K562 (cell line): ENCODE results near the gene BLOC1S3. TPM values are rescaled to one million over a fixed set of nuclear protein-coding genes. Genes with fewer than 3 reads are reported as not detected.

Experiments used
- ATAC-seq: fragments of 200-7000 bp; cut with Tn5 transposase; 3 replicates; pipeline ENCODE4 v1.9.1; 2020; ENCODE audit warnings: moderate library complexity
- BruUV-seq: library from RNA; stranded (reverse); fragments of 400-500 nt; replicated peaks from 2 replicates; lab custom pipeline; 2021; lab: Mats Ljungman, UMichigan
- CTCF ChIA-PET: fragments of 300-600 bp; formaldehyde crosslinking; extraction: SDS; loops from one replicate; lab custom pipeline; 2021; ENCODE audit warnings: low intra/inter-chr PET ratio; lab: Yijun Ruan, JAX
- POLR2A ChIA-PET: fragments of 300-600, 350-650 bp; sonication (Branson Sonifier 250); formaldehyde crosslinking; extraction: SDS; loops from one replicate; lab custom pipeline; 2021; ENCODE audit warnings: antibody characterized with exemption, inconsistent platforms; lab: Yijun Ruan, JAX
- DNase-seq, 4 experiments: peaks; one replicate each; pipeline versions ENCODE4 v3.0.0 to v3.0.0-alpha.2; 2011 to 2018; ENCODE audit warnings: low spot score in 3 of 4, mixed read lengths in 3 of 4; ENCODE audit errors: extremely low read depth in 1 of 4
- FAIRE-seq: peaks from 2 replicates; lab custom pipeline; 2011; peaks lifted over from hg19 to GRCh38; lab: Jason Lieb, UNC
- H2AFZ ChIP-seq: 2 replicates; pipeline ENCODE4 v1.6.0; 2011; ENCODE audit warnings: low read depth, low read length, control low read depth, inconsistent platforms
- H3K27ac ChIP-seq: fragments of 200-600 bp; 3 replicates; pipeline ENCODE4 v1.8.0; 2011; ENCODE audit warnings: low read depth, mild to moderate bottlenecking, control low read depth, inconsistent platforms, low read length, moderate library complexity, mixed read lengths; ENCODE audit errors: extremely low read depth
- H3K27me3 ChIP-seq, 2 experiments: fragments of 300-600 bp in 1 of 2; 2 replicates in 1 of 2; 3 replicates in 1 of 2; pipeline versions ENCODE4 v1.6.0 to v1.8.0; 2011; ENCODE audit warnings: inconsistent platforms in 2 of 2, low read length in 2 of 2, mild to moderate bottlenecking in 1 of 2, mixed read lengths in 1 of 2, moderate library complexity in 1 of 2; ENCODE audit not compliant: control insufficient read depth in 2 of 2, insufficient read depth in 2 of 2
- H3K36me3 ChIP-seq: fragments of 300-600 bp; 3 replicates; pipeline ENCODE4 v1.8.0; 2011; ENCODE audit warnings: mild to moderate bottlenecking, low read length, inconsistent platforms; ENCODE audit not compliant: control insufficient read depth, insufficient read depth
- H3K4me1 ChIP-seq, 2 experiments: fragments of 200-600 bp in 1 of 2; replicated peaks in 1 of 2; 2 replicates in 1 of 2; 3 replicates in 1 of 2; pipeline versions ENCODE4 v1.5.1 to v1.8.0; 2011; ENCODE audit warnings: inconsistent platforms in 2 of 2, low read length in 2 of 2, mild to moderate bottlenecking in 1 of 2, mixed read lengths in 1 of 2, moderate library complexity in 1 of 2; ENCODE audit not compliant: control insufficient read depth in 2 of 2, insufficient read depth in 2 of 2
- H3K4me2 ChIP-seq: 2 replicates; pipeline ENCODE4 v1.6.1; 2011; ENCODE audit warnings: low read length, control low read depth, inconsistent platforms, mixed read lengths; ENCODE audit not compliant: insufficient read depth
- H3K4me3 ChIP-seq: fragments of 200-600 bp; sonication (generic), shearing (Covaris generic); 2 replicates; pipeline ENCODE4 v1.5.1; 2016; ENCODE audit warnings: control low read depth, inconsistent platforms
- H3K79me2 ChIP-seq: fragments of 200-600 bp; 3 replicates; pipeline ENCODE4 v1.8.0; 2011; ENCODE audit warnings: low read length, inconsistent platforms; ENCODE audit not compliant: control insufficient read depth, insufficient read depth
- H3K9ac ChIP-seq, 2 experiments: 2 replicates each; pipeline versions ENCODE4 v1.6.0 to v1.6.1; 2011; ENCODE audit warnings: low read depth in 2 of 2, low read length in 2 of 2, control low read depth in 1 of 2, inconsistent platforms in 1 of 2, mild to moderate bottlenecking in 1 of 2, mixed read lengths in 1 of 2; ENCODE audit not compliant: insufficient read depth in 1 of 2
- H3K9me1 ChIP-seq: one replicate; pipeline ENCODE4 v1.6.0; 2011; ENCODE audit warnings: inconsistent platforms, mild to moderate bottlenecking, low read length, moderate library complexity; ENCODE audit not compliant: control insufficient read depth, insufficient read depth
- H3K9me3 ChIP-seq: replicated peaks from 2 replicates; pipeline ENCODE4 v1.5.1; 2011; ENCODE audit warnings: low read depth, low read length, inconsistent platforms; ENCODE audit not compliant: control insufficient read depth, insufficient read depth
- H4K20me1 ChIP-seq: replicated peaks from 2 replicates; pipeline ENCODE4 v1.6.1; 2011; ENCODE audit warnings: low read length, inconsistent platforms, mixed read lengths; ENCODE audit not compliant: control insufficient read depth, insufficient read depth
- AFF1 ChIP-seq, 2 experiments: fragments of 450-650 bp; IDR thresholded peaks; 2 replicates each; pipeline ENCODE4 v1.6.1; 2018; ENCODE audit warnings: mild to moderate bottlenecking in 2 of 2, low read depth in 1 of 2; ENCODE audit not compliant: partially characterized antibody in 2 of 2
- HMGN3 ChIP-seq: IDR thresholded peaks from 2 replicates; pipeline ENCODE4 v1.6.1; 2011; ENCODE audit warnings: borderline replicate concordance, low read depth, mild to moderate bottlenecking, mixed read lengths, low read length; ENCODE audit not compliant: insufficient read length; ENCODE audit errors: extremely low read depth
- IRF2 ChIP-seq: sonication (generic); formaldehyde crosslinking; IDR thresholded peaks from 2 replicates; pipeline ENCODE4 v1.8.1; 2022; ENCODE audit warnings: mild to moderate bottlenecking, missing genetic modification reagents
- OTX1 ChIP-seq: fragments of 450-650 bp; formaldehyde crosslinking; IDR thresholded peaks from 2 replicates; pipeline ENCODE4 v1.4.0; 2022; ENCODE audit warnings: mild to moderate bottlenecking
- POU5F1 ChIP-seq: fragments of 150-350 bp; IDR thresholded peaks from 2 replicates; pipeline ENCODE4 v1.6.1; 2014; ENCODE audit warnings: borderline replicate concordance, low read length, low read depth, mild to moderate bottlenecking; ENCODE audit not compliant: partially characterized antibody
- PREB ChIP-seq: sonication (generic); formaldehyde crosslinking; IDR thresholded peaks from 2 replicates; pipeline ENCODE4 v1.8.1; 2023; ENCODE audit warnings: mild to moderate bottlenecking, missing genetic modification reagents
- PRPF4 ChIP-seq: fragments of 200-400 bp; formaldehyde crosslinking; IDR thresholded peaks from one replicate; pipeline ENCODE4 v1.6.1; 2017; ENCODE audit warnings: low read length, low read depth, mild to moderate bottlenecking; ENCODE audit not compliant: insufficient read depth, poor library complexity, severe bottlenecking
- RBM22 ChIP-seq: fragments of 200-400 bp; formaldehyde crosslinking; IDR thresholded peaks from 2 replicates; pipeline ENCODE4 v1.6.1; 2018; ENCODE audit warnings: low read length, low read depth; ENCODE audit not compliant: poor library complexity, severe bottlenecking
- RUNX1 ChIP-seq: sonication (generic); IDR thresholded peaks from 2 replicates; pipeline ENCODE4 v1.6.1; 2016; ENCODE audit warnings: antibody characterized with exemption, low read depth
- SRSF3 ChIP-seq: fragments of 200-400 bp; formaldehyde crosslinking; IDR thresholded peaks from 2 replicates; pipeline ENCODE4 v1.6.1; 2016; ENCODE audit warnings: mild to moderate bottlenecking, low read length, moderate library complexity; ENCODE audit not compliant: insufficient read depth
- SUPT5H ChIP-seq: fragments of 450-650 bp; IDR thresholded peaks from 2 replicates; pipeline ENCODE4 v1.6.1; 2016
- TBL1XR1 ChIP-seq, 2 experiments: IDR thresholded peaks; 2 replicates each; pipeline ENCODE4 v1.6.1; 2012; ENCODE audit warnings: improper control_type of control experiment in 2 of 2, low read length in 2 of 2, mild to moderate bottlenecking in 1 of 2
- TCF15 ChIP-seq: fragments of 250-450 bp; sonication (Bioruptor Pico); IDR thresholded peaks from 2 replicates; pipeline ENCODE4 v1.8.0; 2022; ENCODE audit warnings: moderate library complexity, mild to moderate bottlenecking, inconsistent platforms
- TEAD1 ChIP-seq, 2 experiments: fragments of 450-650 bp in 1 of 2; sonication (generic) in 1 of 2; formaldehyde crosslinking; IDR thresholded peaks; 2 replicates each; pipeline versions ENCODE4 v1.4.0 to v1.8.0; 2020 to 2022; ENCODE audit warnings: mild to moderate bottlenecking in 2 of 2, missing genetic modification reagents in 1 of 2
- WGBS: fragments of 100-300 bp; shearing (Covaris generic); methylation state at CpG from one replicate; pipeline ENCODE4 v1.1.6; 2016; ENCODE audit warnings: low coverage, mixed read lengths; ENCODE audit not compliant: insufficient coverage; ENCODE audit errors: missing lambda C conversion rate; 5-methylcytosine and 5-hydroxymethylcytosine counted together
- in situ Hi-C: fragments of 300-500 bp; cut with MboI; formaldehyde crosslinking; loops from 4 replicates; pipeline ENCODE4 v1.15.0; 2018; ENCODE audit warnings: inconsistent platforms, mixed read lengths
- intact Hi-C: fragments of 100-400 bp; cut with micrococcal nuclease; formaldehyde crosslinking; loops from 2 replicates; pipeline ENCODE4 v1.14.2; 2022
- polyA plus RNA-seq, 8 experiments: library from polyadenylated mRNA; depleted of rRNA in 4 of 8; stranded (reverse) in 5 of 8; unstranded in 3 of 8; fragments of >200 nt; fragmentation: Nextera tagmentation in 2 of 8; fragmentation: Illumina TruSeq in 1 of 8; extraction: Ambion mirVana in 2 of 8; extraction: Trizol in 1 of 8; gene quantifications; 2 replicates each; pipeline versions ENCODE4 v1.2.1 to v1.2.3, GENCODE V29; 2011 to 2014; ENCODE audit warnings: inconsistent platforms in 1 of 8, missing spikeins in 1 of 8
- total RNA-seq, 7 experiments: library from RNA; depleted of rRNA in 6 of 7; stranded (reverse); fragments of >200 nt in 6 of 7; fragmentation: Illumina TruSeq in 2 of 7; extraction: Trizol in 2 of 7; gene quantifications; 2 replicates each; pipeline versions ENCODE4 v1.2.1 to v1.2.3, GENCODE V29; 2011 to 2021; ENCODE audit warnings: low replicate concordance in 1 of 7

BLOC1S3 gene
- total and polyA plus RNA-seq, 9 of the 15 experiments (the other 6 are each of a cell fraction or from before 2014, with no cell fraction given) = 3.9 to 20.2 (median 10.4) TPM

GRCh38 chr19:45139286-45140143, 39.1 kb upstream of the BLOC1S3 start (continued):
- TF ChIP-seq AFF1 (IDR thresholded peaks at IDR 0.05; ENCODE audit: low read depth in 1 of 2, partially characterized antibody in 2 of 2) (no peak), PRPF4 (no peak), RBM22 (no peak), OTX1 (CRISPR knock-in tag) (no peak)

GRCh38 chr19:45140144-45140503, 38.5 kb upstream of the BLOC1S3 start:
- BruUV-seq = no TSS peak
- no peak for ATAC-seq
- Histone ChIP-seq H3K9me1 (no peaks in the 10 kb centered on the region), H3K27ac (no peak overlapping the region), H3K4me1 (peaks cover 0 to 57% of the 10 kb centered on the region in 2 experiments; a peak in 3 of 5 replicates), H2AFZ (no peak overlapping the region), H3K9me3 (no peaks in the 10 kb centered on the region), H3K36me3 (peaks cover 43% of the 10 kb centered on the region; the same call in 1 of the 3 replicates), H3K27me3 (no peaks in the 10 kb centered on the region), H3K4me3 (no peak overlapping the region), H3K9ac (no peak overlapping the region; a peak in 1 of 4 replicates), H4K20me1 (peaks cover 6% of the 10 kb centered on the region), H3K4me2 (no peak overlapping the region), H3K79me2 (peaks cover 14% of the 10 kb centered on the region)
- FAIRE-seq = no peak
- no peak for DNase-seq
- POLR2A ChIA-PET = interaction anchor here (0.6 kb wide), 1 partner anchor 27 kb away, joined by 3 read pairs; no protein-coding TSS in a partner anchor
- CTCF ChIA-PET = no interaction called here
- in situ Hi-C loops (no loop called here), intact Hi-C loops (no loop called here)
- WGBS = 93% methylated on average over 6 of the region's 8 CpGs
- TF ChIP-seq SRSF3 (no peak), TEAD1 (CRISPR knock-in tag; IDR thresholded peaks at IDR 0.05) (no peak), TCF15 (no peak), IRF2 (CRISPR knock-in tag) (no peak), SUPT5H (no peak), PREB (CRISPR knock-in tag) (no peak), HMGN3 (no peak), TBL1XR1 (IDR thresholded peaks at IDR 0.05; ENCODE audit: low read length in 2 of 2) (no peak), RUNX1 (no peak), POU5F1 (no peak)
